Measurements from ENCODE around the gene BNC2.
A peak's percentile ranks its signal among the peaks of the same experiment; 100 is the strongest.

Gene BNC2

DNA sequence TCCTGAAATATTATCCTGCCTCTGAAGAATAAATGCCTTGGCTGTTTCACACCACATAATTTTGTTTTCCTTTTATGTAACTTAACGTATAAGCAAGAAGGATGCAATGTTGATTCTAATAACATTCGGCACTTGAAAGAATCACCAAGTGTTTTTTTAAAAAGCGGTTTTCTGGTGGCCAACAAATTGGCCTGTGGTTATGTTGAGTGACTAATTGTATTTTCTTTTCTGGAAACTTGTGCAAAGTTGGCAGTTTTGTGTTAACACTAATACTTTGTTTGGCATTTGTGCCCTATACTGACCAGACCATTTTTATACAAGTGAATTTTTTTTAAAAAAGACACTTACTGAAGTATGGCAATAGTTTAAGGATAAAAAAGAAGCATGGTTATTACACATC lies 452.7 kb downstream of the BNC2 start:
- Histone ChIP-seq H3K4me3 (replicated peaks; ENCODE audit: insufficient read depth, low read length) (no peak overlapping the region), H3K27ac (replicated peaks) (no peak overlapping the region), H3K27me3 (ENCODE audit: insufficient read depth, poor library complexity, severe bottlenecking) (no peaks in the 10 kb centered on the region)
- TF ChIP-seq POLR2AphosphoS5 (IDR thresholded peaks at IDR 0.05; ENCODE audit: low read depth) (no peak), SPI1 (IDR thresholded peaks at IDR 0.05; ENCODE audit: borderline replicate concordance, low read depth) (no peak), GABPA (IDR thresholded peaks at IDR 0.05; ENCODE audit: low read depth) (no peak)
- TF ChIP-seq, protein P1, sequence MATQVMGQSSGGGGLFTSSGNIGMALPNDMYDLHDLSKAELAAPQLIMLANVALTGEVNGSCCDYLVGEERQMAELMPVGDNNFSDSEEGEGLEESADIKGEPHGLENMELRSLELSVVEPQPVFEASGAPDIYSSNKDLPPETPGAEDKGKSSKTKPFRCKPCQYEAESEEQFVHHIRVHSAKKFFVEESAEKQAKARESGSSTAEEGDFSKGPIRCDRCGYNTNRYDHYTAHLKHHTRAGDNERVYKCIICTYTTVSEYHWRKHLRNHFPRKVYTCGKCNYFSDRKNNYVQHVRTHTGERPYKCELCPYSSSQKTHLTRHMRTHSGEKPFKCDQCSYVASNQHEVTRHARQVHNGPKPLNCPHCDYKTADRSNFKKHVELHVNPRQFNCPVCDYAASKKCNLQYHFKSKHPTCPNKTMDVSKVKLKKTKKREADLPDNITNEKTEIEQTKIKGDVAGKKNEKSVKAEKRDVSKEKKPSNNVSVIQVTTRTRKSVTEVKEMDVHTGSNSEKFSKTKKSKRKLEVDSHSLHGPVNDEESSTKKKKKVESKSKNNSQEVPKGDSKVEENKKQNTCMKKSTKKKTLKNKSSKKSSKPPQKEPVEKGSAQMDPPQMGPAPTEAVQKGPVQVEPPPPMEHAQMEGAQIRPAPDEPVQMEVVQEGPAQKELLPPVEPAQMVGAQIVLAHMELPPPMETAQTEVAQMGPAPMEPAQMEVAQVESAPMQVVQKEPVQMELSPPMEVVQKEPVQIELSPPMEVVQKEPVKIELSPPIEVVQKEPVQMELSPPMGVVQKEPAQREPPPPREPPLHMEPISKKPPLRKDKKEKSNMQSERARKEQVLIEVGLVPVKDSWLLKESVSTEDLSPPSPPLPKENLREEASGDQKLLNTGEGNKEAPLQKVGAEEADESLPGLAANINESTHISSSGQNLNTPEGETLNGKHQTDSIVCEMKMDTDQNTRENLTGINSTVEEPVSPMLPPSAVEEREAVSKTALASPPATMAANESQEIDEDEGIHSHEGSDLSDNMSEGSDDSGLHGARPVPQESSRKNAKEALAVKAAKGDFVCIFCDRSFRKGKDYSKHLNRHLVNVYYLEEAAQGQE (IDR thresholded peaks at IDR 0.05; ENCODE audit: insufficient replicate concordance, low read depth) = no peak
- TF ChIP-seq, protein P2, sequence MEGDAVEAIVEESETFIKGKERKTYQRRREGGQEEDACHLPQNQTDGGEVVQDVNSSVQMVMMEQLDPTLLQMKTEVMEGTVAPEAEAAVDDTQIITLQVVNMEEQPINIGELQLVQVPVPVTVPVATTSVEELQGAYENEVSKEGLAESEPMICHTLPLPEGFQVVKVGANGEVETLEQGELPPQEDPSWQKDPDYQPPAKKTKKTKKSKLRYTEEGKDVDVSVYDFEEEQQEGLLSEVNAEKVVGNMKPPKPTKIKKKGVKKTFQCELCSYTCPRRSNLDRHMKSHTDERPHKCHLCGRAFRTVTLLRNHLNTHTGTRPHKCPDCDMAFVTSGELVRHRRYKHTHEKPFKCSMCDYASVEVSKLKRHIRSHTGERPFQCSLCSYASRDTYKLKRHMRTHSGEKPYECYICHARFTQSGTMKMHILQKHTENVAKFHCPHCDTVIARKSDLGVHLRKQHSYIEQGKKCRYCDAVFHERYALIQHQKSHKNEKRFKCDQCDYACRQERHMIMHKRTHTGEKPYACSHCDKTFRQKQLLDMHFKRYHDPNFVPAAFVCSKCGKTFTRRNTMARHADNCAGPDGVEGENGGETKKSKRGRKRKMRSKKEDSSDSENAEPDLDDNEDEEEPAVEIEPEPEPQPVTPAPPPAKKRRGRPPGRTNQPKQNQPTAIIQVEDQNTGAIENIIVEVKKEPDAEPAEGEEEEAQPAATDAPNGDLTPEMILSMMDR (IDR thresholded peaks at IDR 0.05; ENCODE audit: insufficient read depth, low read length) = no peak
- DNase-seq (ENCODE audit: low read depth in 1 of 2, low spot score in 1 of 2) = no peak

DNA sequence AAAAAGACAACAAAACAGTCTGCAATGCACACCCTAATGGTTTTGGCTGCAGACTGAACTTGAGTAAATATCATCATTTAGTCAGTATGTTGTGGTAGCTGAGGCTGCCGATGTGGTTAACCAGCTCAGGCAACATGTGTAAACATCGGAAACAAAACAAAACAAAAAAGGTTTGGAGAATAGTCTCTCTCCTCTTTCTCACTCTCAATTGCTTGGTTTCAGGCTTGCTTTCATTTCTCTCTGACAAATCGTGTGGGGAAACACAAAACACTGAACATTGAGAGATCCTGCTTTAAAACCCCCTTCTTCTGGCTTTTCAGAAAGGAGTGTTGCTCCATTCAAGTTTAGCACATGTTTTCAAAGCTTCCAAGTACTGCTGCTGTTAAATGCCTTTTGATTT lies 453.3 kb downstream of the BNC2 start:
- Histone ChIP-seq H3K27me3 (ENCODE audit: insufficient read depth, poor library complexity, severe bottlenecking) (no peaks in the 10 kb centered on the region), H3K4me3 (replicated peaks; ENCODE audit: insufficient read depth, low read length) (no peak overlapping the region), H3K27ac (replicated peaks) (no peak overlapping the region)
- no peak for DNase-seq (ENCODE audit: low read depth in 1 of 2, low spot score in 1 of 2)
- no peak for TF ChIP-seq SPI1 (IDR thresholded peaks at IDR 0.05; ENCODE audit: borderline replicate concordance, low read depth)

DNA sequence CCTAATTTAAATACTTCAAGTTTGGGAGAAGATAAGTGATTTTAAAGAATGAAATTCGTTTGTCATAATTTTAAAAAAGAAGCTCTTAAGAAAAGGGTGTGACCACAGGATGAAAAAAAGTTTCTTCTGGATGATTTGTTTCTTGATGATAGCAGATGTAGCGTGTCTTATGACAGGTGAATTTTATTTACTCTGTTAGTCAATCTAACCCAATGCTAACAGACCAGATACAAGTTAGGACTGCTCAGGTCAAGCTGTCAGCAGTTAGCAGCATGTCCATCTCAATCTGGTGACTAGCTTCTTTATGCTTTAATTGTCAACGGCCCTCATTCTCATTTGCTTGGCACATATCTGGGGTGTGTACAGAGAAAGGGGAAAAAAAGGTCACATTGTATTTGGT lies 456.0 kb downstream of the BNC2 start:
- no peak for DNase-seq (ENCODE audit: low read depth in 1 of 2, low spot score in 1 of 2)
- H3K27ac ChIP-seq (replicated peaks) = no peak overlapping the region
- no peaks in the 10 kb centered on the region for H3K27me3 ChIP-seq (ENCODE audit: insufficient read depth, poor library complexity, severe bottlenecking)
- H3K4me3 ChIP-seq (replicated peaks; ENCODE audit: insufficient read depth, low read length) = no peak overlapping the region
- TF ChIP-seq SPI1 (IDR thresholded peaks at IDR 0.05; ENCODE audit: borderline replicate concordance, low read depth) (no peak), POLR2AphosphoS5 (IDR thresholded peaks at IDR 0.05; ENCODE audit: low read depth) (no peak), GABPA (IDR thresholded peaks at IDR 0.05; ENCODE audit: low read depth) (no peak)
- TF ChIP-seq, protein P1 (IDR thresholded peaks at IDR 0.05; ENCODE audit: insufficient replicate concordance, low read depth) = no peak
- TF ChIP-seq, protein P2 (IDR thresholded peaks at IDR 0.05; ENCODE audit: insufficient read depth, low read length) = no peak

DNA sequence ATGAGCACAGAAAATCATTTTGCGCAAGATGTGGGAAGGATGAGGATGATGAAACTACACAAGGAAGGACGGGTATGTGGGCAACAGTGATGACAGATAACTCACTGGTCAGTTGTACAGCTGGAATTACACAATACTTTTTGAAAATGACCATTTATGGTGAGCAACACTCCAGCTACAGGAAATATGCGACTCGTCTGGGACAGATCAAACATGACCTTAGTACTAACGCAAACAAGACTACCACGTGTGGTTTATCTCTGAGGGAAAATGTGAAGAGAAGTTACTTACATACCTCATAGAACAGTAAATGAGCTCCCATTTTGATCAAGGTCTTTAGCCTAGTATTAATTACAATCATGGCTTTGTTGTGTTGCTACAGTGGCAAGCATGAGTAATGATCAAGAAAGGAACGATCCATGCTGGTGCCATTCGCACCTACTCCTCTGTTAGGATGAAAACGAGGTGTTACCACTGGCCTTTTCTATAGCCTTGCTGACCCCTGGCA lies 456.9 kb downstream of the BNC2 start:
- Histone ChIP-seq H3K4me3 (replicated peaks; ENCODE audit: insufficient read depth, low read length) (no peak overlapping the region), H3K27me3 (ENCODE audit: insufficient read depth, poor library complexity, severe bottlenecking) (no peaks in the 10 kb centered on the region), H3K27ac (replicated peaks) (no peak overlapping the region)
- DNase-seq (ENCODE audit: low read depth in 1 of 2, low spot score in 1 of 2) = peak; percentile 1 to 52
- TF ChIP-seq GABPA (IDR thresholded peaks at IDR 0.05; ENCODE audit: low read depth) (no peak), POLR2AphosphoS5 (IDR thresholded peaks at IDR 0.05; ENCODE audit: low read depth) (no peak), SPI1 (IDR thresholded peaks at IDR 0.05; ENCODE audit: borderline replicate concordance, low read depth) (no peak)
- TF ChIP-seq, protein P2 (IDR thresholded peaks at IDR 0.05; ENCODE audit: insufficient read depth, low read length) = no peak
- TF ChIP-seq, protein P1 (IDR thresholded peaks at IDR 0.05; ENCODE audit: insufficient replicate concordance, low read depth) = no peak
